Smooth muscle cell (in vitro differentiated cells): ENCODE results near the gene ARL11. TPM values are rescaled to one million over a fixed set of nuclear protein-coding genes. Genes with fewer than 3 reads are reported as not detected.

Source experiments
- DNase-seq: peaks from one replicate; lab custom pipeline; 2025; ENCODE audit not compliant: unreplicated experiment; lab: John Stamatoyannopoulos, UW
- H2AFZ ChIP-seq: fragments of 200-600 bp; sonication (generic); 2 replicates; pipeline ENCODE4 v1.6.0; 2016; ENCODE audit warnings: antibody characterized with exemption, low read depth, mild to moderate bottlenecking
- H3F3A ChIP-seq: fragments of 200-600 bp; sonication (generic); 2 replicates; pipeline ENCODE4 v1.6.0; 2017; ENCODE audit warnings: antibody characterized with exemption, low read depth
- H3K27ac ChIP-seq: fragments of 200-600 bp; sonication (generic); 2 replicates; pipeline ENCODE4 v1.5.1; 2016; ENCODE audit warnings: low read depth, mild to moderate bottlenecking
- H3K27me3 ChIP-seq: fragments of 200-600 bp; sonication (generic); 2 replicates; pipeline ENCODE4 v1.6.1; 2016; ENCODE audit warnings: low read depth, mild to moderate bottlenecking
- H3K36me3 ChIP-seq: fragments of 200-600 bp; sonication (generic); 2 replicates; pipeline ENCODE4 v1.5.1; 2016; ENCODE audit warnings: low read depth
- H3K4me1 ChIP-seq: fragments of 200-600 bp; sonication (generic); 2 replicates; pipeline ENCODE4 v1.5.1; 2016; ENCODE audit warnings: low read depth
- H3K4me2 ChIP-seq: fragments of 200-600 bp; sonication (generic); 2 replicates; pipeline ENCODE4 v1.6.0; 2016; ENCODE audit warnings: mild to moderate bottlenecking
- H3K4me3 ChIP-seq: fragments of 200-600 bp; sonication (generic); 2 replicates; pipeline ENCODE4 v1.5.1; 2016; ENCODE audit warnings: mild to moderate bottlenecking
- H3K79me2 ChIP-seq: fragments of 200-600 bp; sonication (generic); 2 replicates; pipeline ENCODE4 v1.6.0; 2016; ENCODE audit warnings: low read depth, mild to moderate bottlenecking
- H3K9ac ChIP-seq: fragments of 200-600 bp; sonication (generic); 2 replicates; pipeline ENCODE4 v1.6.0; 2016; ENCODE audit warnings: low read depth
- H3K9me3 ChIP-seq: fragments of 200-600 bp; sonication (generic); replicated peaks from 2 replicates; pipeline ENCODE4 v1.5.1; 2016; ENCODE audit warnings: low read depth
- H4K20me1 ChIP-seq: fragments of 200-600 bp; sonication (generic); 2 replicates; pipeline ENCODE4 v1.6.0; 2016; ENCODE audit warnings: low read depth
- CTCF ChIP-seq: fragments of 200-600 bp; sonication (generic); IDR thresholded peaks from 2 replicates; pipeline ENCODE4 v1.5.1; 2017; ENCODE audit warnings: borderline replicate concordance, mild to moderate bottlenecking, antibody characterized with exemption; ENCODE audit not compliant: insufficient read depth, poor library complexity, severe bottlenecking
- WGBS: methylation state at CpG from one replicate; pipeline ENCODE4 v1.1.7; 2016; ENCODE audit warnings: low lambda C conversion rate; 5-methylcytosine and 5-hydroxymethylcytosine counted together
- polyA plus RNA-seq: library from polyadenylated mRNA; unstranded; fragments of >200 nt; fragmentation: Nextera tagmentation; extraction: Ambion mirVana; gene quantifications from 2 replicates; pipeline ENCODE4 v1.2.1, GENCODE V29; 2016
- total RNA-seq: library from RNA; depleted of rRNA; stranded (reverse); fragments of >200 nt; gene quantifications from 2 replicates; pipeline ENCODE4 v1.2.3, GENCODE V29; 2014

Gene ARL11
- total and polyA plus RNA-seq, 2 experiments from 2014 or later, result not detected

GRCh38 chr13:49657241-49657641 is 28.9 kb downstream of the ARL11 start:
- Histone ChIP-seq H3K27me3 (no peaks in the 10 kb centered on the region), H3K9ac (no peak overlapping the region)

GRCh38 chr13:49664606-49665005 is 36.3 kb downstream of the ARL11 start:
- Histone ChIP-seq H4K20me1 (no peaks in the 10 kb centered on the region), H3F3A (no peaks in the 10 kb centered on the region), H3K79me2 (no peaks in the 10 kb centered on the region), H3K9me3 (no peaks in the 10 kb centered on the region), H3K4me2 (no peak overlapping the region), H3K4me1 (no peaks in the 10 kb centered on the region), H3K27ac (no peak overlapping the region), H3K9ac (no peak overlapping the region), H3K27me3 (no peaks in the 10 kb centered on the region), H3K36me3 (no peaks in the 10 kb centered on the region), H3K4me3 (no peak overlapping the region), H2AFZ (no peak overlapping the region)
- TF ChIP-seq CTCF, result no peak
- no peak for DNase-seq
- WGBS, result 92% methylated on average over 4 of the region's 4 CpGs

More at GRCh38 chr13:49657241-49657641, 28.9 kb downstream of the ARL11 start:
- TF ChIP-seq CTCF, result no peak
- Histone ChIP-seq H3K4me2 (no peak overlapping the region), H3K4me3 (no peak overlapping the region), H3K4me1 (peaks cover 12% of the 10 kb centered on the region), H3F3A (no peaks in the 10 kb centered on the region), H3K9me3 (no peaks in the 10 kb centered on the region), H3K36me3 (no peaks in the 10 kb centered on the region), H4K20me1 (no peaks in the 10 kb centered on the region), H2AFZ (no peak overlapping the region), H3K79me2 (no peaks in the 10 kb centered on the region), H3K27ac (no peak overlapping the region)
- no peak for DNase-seq
- WGBS, result 70% methylated on average over 9 of the region's 9 CpGs

GRCh38 chr13:49667773-49668172 is 39.5 kb downstream of the ARL11 start:
- no peak overlapping the region for H3K27ac ChIP-seq
- H2AFZ ChIP-seq, result no peak overlapping the region
- H4K20me1 ChIP-seq, result no peaks in the 10 kb centered on the region
- TF ChIP-seq CTCF, result no peak
- H3K79me2 ChIP-seq, result peaks cover 5% of the 10 kb centered on the region
- no peak overlapping the region for H3K4me3 ChIP-seq
- no peaks in the 10 kb centered on the region for H3K27me3 ChIP-seq
- no peaks in the 10 kb centered on the region for H3F3A ChIP-seq
- H3K36me3 ChIP-seq, result no peaks in the 10 kb centered on the region
- H3K4me2 ChIP-seq, result no peak overlapping the region
- H3K9ac ChIP-seq, result no peak overlapping the region
- WGBS, result 84% methylated on average over 2 of the region's 2 CpGs
- no peaks in the 10 kb centered on the region for H3K9me3 ChIP-seq
- DNase-seq, result no peak
- H3K4me1 ChIP-seq, result peaks cover 4% of the 10 kb centered on the region

GRCh38 chr13:49669735-49670309 is 41.5 kb downstream of the ARL11 start:
- 55% methylated on average over 5 of the region's 5 CpGs for WGBS

More at GRCh38 chr13:49669735-49670309, 41.5 kb downstream of the ARL11 start:
- Histone ChIP-seq H3K9ac (no peak overlapping the region), H3K27ac (no peak overlapping the region), H3K79me2 (peaks cover 26% of the 10 kb centered on the region), H3F3A (no peaks in the 10 kb centered on the region), H3K36me3 (no peaks in the 10 kb centered on the region), H3K4me3 (no peak overlapping the region), H4K20me1 (no peaks in the 10 kb centered on the region), H3K4me2 (no peak overlapping the region), H3K9me3 (no peaks in the 10 kb centered on the region), H3K27me3 (no peaks in the 10 kb centered on the region), H3K4me1 (peaks cover 4% of the 10 kb centered on the region), H2AFZ (no peak overlapping the region)
- no peak for DNase-seq
- peak; percentile 73 for TF ChIP-seq CTCF
